RPMI8226 (cell line): ENCODE results near the gene RHBDD3.

Source experiments
- DNase-seq: peaks from one replicate; pipeline ENCODE4 v3.0.0-alpha.2; 2015

RHBDD3 gene

DNA sequence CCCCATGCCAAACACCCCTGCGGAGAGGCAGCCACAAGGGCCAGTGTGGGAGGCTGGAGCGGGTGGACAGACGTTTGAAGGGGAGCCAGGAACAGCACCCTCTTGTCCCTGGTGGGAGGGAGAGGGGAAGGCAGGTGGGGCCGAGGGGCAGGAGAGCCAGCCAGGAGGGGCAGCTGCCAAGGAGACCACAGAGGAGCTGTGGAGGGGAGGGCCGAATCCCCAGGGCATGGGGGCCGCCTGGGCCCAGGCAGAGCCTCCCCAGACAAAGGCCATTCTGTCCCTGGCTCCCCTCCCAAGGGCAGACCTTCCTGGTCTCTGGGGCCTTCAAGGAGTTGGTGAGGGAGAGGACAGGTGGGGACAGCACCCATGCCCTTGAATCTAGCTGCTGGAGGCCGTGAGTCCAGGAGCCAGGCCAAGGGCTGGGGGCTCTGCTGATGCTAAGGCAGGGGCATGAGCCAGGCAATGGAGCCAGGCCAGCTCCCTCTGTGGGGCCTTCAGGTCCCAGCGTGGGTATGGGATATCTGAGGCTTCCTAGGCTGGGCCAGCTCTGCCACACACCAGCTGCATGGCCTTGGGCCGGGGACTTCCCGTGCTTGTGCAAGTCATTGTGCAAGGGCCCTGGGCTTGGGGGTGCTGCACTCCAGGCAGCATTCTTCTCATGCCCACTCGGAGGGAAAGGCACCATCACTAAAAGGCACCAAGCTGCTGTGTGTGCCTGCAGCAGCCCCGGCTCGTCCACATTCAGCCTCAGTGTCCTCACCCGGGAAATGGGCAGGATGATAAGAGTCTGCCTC lies 50.7 kb downstream of the RHBDD3 start:
- no peak for DNase-seq

- no peak for DNase-seq
Measured at GRCh38 chr22:29216011-29216872, 51.5 kb downstream of the RHBDD3 start.

DNA sequence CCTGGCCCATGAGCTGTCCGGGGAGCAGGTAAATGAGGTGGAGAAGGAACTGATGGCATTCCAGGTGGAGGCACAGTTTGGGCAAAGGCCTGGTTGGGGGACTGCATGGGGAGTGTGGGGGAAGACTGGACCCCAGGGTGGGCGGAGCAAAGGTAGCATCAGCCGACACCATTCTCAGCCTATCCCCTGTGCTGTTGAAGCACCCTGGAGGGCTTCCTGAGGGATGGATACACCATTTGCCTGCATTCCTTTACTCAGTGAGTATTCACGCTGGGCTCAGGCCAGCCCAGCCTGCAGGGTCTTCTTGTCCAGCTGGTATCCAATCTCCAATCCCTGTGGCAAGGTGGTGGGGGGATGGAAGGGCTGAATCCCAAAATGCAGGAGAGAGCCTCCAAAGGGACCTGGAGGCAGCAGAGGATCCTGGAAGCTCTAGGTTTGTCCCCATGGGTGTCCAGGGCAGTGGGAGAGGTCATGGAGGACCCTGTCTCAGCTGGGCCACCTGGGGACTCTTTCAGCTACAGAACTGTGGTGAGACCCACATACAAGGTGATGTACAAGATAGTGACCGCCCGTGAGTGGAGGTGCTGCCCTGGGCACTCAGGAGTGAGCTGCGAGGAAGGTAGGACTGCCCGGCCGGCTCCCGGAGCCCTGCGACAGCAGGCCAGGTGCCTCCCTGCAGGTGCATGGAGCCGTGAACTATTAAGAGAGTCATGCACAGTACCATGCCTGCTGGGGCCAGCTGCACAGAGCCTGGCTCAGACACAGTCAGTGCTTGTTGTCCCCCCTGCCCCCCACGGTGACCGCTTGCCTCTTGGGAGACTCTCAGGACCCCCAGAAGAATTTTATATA lies 52.5 kb downstream of the RHBDD3 start:
- no peak for DNase-seq

GRCh38 chr22:29214232-29214631 lies 53.5 kb downstream of the RHBDD3 start:
- no peak for DNase-seq

- no peak for DNase-seq
Measured at GRCh38 chr22:29213493-29213892, 54.3 kb downstream of the RHBDD3 start.

DNA sequence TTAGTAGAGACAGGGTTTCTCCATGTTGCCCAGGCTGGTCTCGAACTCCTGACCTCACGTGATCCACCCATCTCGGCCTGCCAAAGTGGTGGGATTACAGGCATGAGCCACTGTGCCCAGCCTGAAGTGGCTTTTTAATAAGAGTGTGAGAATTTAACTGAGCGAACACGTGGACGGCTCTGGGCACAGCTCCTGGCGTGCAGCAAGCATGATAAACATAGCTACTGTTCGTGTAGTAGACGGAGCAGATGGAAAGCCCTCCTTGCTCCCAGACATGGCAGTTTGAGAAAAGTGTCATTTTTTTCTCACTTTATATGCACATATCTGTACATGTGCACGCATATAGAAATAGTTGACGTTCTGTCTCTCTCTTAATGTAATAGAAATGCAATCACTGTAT lies 55.0 kb downstream of the RHBDD3 start:
- DNase-seq, result no peak

GRCh38 chr22:29211466-29211865 lies 56.3 kb downstream of the RHBDD3 start:
- DNase-seq, result no peak

- no peak for DNase-seq
Measured at GRCh38 chr22:29211066-29211465, 56.7 kb downstream of the RHBDD3 start.
